DOHH2 (cell line): ENCODE measurements around the gene CPLANE2.

Source experiments
- H3F3A ChIP-seq: fragments of 200-600 bp; sonication (generic), shearing (Covaris generic); 2 replicates; pipeline ENCODE4 v1.6.0; 2016; ENCODE audit warnings: antibody characterized with exemption, mild to moderate bottlenecking; ENCODE audit not compliant: control insufficient read depth, insufficient read depth
- H3K27ac ChIP-seq: fragments of 200-600 bp; sonication (generic); 2 replicates; pipeline ENCODE4 v1.5.1; 2014; ENCODE audit warnings: low read depth, mild to moderate bottlenecking, low read length, moderate library complexity
- H3K27me3 ChIP-seq: fragments of 200-600 bp; sonication (generic); 2 replicates; pipeline ENCODE4 v1.6.1; 2014; ENCODE audit warnings: mild to moderate bottlenecking, low read length, mixed read lengths; ENCODE audit not compliant: control insufficient read depth
- H3K36me3 ChIP-seq: fragments of 200-600 bp; sonication (generic); 2 replicates; pipeline ENCODE4 v1.6.1; 2014; ENCODE audit warnings: mild to moderate bottlenecking, low read length, moderate library complexity, mixed read lengths; ENCODE audit not compliant: control insufficient read depth
- H3K4me1 ChIP-seq: fragments of 200-600 bp; sonication (generic); 2 replicates; pipeline ENCODE4 v1.6.1; 2014; ENCODE audit warnings: mild to moderate bottlenecking, low read length, mixed read lengths; ENCODE audit not compliant: control insufficient read depth
- H3K4me2 ChIP-seq: fragments of 200-600 bp; sonication (generic); 2 replicates; pipeline ENCODE4 v1.6.0; 2014; ENCODE audit warnings: mild to moderate bottlenecking, low read length, moderate library complexity
- H3K4me3 ChIP-seq: fragments of 200-600 bp; sonication (generic); 2 replicates; pipeline ENCODE4 v1.5.1; 2014; ENCODE audit warnings: mild to moderate bottlenecking, low read length, mixed read lengths
- H3K79me2 ChIP-seq: fragments of 200-600 bp; sonication (generic); 2 replicates; pipeline ENCODE4 v1.6.1; 2014; ENCODE audit warnings: mild to moderate bottlenecking, low read length, mixed read lengths; ENCODE audit not compliant: control insufficient read depth
- H3K9me2 ChIP-seq: fragments of 200-600 bp; sonication (generic); replicated peaks from 2 replicates; pipeline ENCODE4 v1.6.1; 2014; ENCODE audit warnings: mild to moderate bottlenecking, low read length, mixed read lengths; ENCODE audit not compliant: control insufficient read depth
- H3K9me3 ChIP-seq: fragments of 200-600 bp; sonication (generic); 2 replicates; pipeline ENCODE4 v1.6.1; 2014; ENCODE audit warnings: antibody characterized with exemption, low read length, mixed read lengths; ENCODE audit not compliant: control insufficient read depth, insufficient read depth
- H4K20me1 ChIP-seq: fragments of 200-600 bp; sonication (generic); 2 replicates; pipeline ENCODE4 v1.6.0; 2014; ENCODE audit warnings: low read depth, mild to moderate bottlenecking, antibody characterized with exemption, low read length, moderate library complexity; ENCODE audit not compliant: control insufficient read depth, insufficient read depth
- CTCF ChIP-seq: fragments of 200-600 bp; sonication (generic); IDR thresholded peaks from one replicate; pipeline ENCODE4 v1.5.1; 2014; ENCODE audit warnings: antibody characterized with exemption, mild to moderate bottlenecking, low read depth, low read length; ENCODE audit not compliant: poor library complexity, severe bottlenecking
- EZH2phosphoT487 ChIP-seq: fragments of 200-600 bp; sonication (generic); IDR thresholded peaks from 2 replicates; pipeline ENCODE4 v1.6.1; 2017; ENCODE audit warnings: borderline replicate concordance, mild to moderate bottlenecking, antibody characterized with exemption, low read length, moderate library complexity, mixed read lengths

Gene CPLANE2

GRCh38 chr1:16249596-16250241 is 12.7 kb upstream of the CPLANE2 start:
- Histone ChIP-seq H3K27me3 (no peaks in the 10 kb centered on the region), H3K4me2 (no peak overlapping the region), H3K9me3 (no peaks in the 10 kb centered on the region), H3K4me3 (no peak overlapping the region), H3K36me3 (peaks cover 59% of the 10 kb centered on the region), H3K9me2 (no peaks in the 10 kb centered on the region), H3K27ac (no peak overlapping the region), H3K4me1 (peaks cover 16% of the 10 kb centered on the region), H3F3A (peaks cover 8% of the 10 kb centered on the region; the same call in 1 of the 2 replicates), H4K20me1 (no peaks in the 10 kb centered on the region), H3K79me2 (no peaks in the 10 kb centered on the region)
- TF ChIP-seq EZH2phosphoT487: no peak
- no peak for TF ChIP-seq CTCF

GRCh38 chr1:16248603-16249516 is 11.9 kb upstream of the CPLANE2 start:
- H3K4me2 ChIP-seq: peak overlapping the region; percentile 10; the same call in 1 of the 2 replicates
- H3K4me1 ChIP-seq: peaks cover 18% of the 10 kb centered on the region
- TF ChIP-seq CTCF (no peak), EZH2phosphoT487 (no peak)

GRCh38 chr1:16248007-16248436 is 11.0 kb upstream of the CPLANE2 start:
- H3K9me3 ChIP-seq: no peaks in the 10 kb centered on the region
- peaks cover 8% of the 10 kb centered on the region; the same call in 1 of the 2 replicates for H3F3A ChIP-seq
- no peaks in the 10 kb centered on the region for H3K27me3 ChIP-seq
- H4K20me1 ChIP-seq: no peaks in the 10 kb centered on the region
- H3K4me3 ChIP-seq: no peak overlapping the region
- H3K4me2 ChIP-seq: no peak overlapping the region
- no peaks in the 10 kb centered on the region for H3K9me2 ChIP-seq
- no peak for TF ChIP-seq EZH2phosphoT487
- no peak for TF ChIP-seq CTCF
- H3K4me1 ChIP-seq: peaks cover 18% of the 10 kb centered on the region
- H3K27ac ChIP-seq: no peak overlapping the region
- H3K79me2 ChIP-seq: no peaks in the 10 kb centered on the region
- peaks cover 42% of the 10 kb centered on the region for H3K36me3 ChIP-seq

More at GRCh38 chr1:16248603-16249516, 11.9 kb upstream of the CPLANE2 start:
- Histone ChIP-seq H3K79me2 (no peaks in the 10 kb centered on the region), H3K27me3 (no peaks in the 10 kb centered on the region), H3K36me3 (peaks cover 51% of the 10 kb centered on the region), H4K20me1 (no peaks in the 10 kb centered on the region), H3K27ac (no peak overlapping the region), H3K9me2 (no peaks in the 10 kb centered on the region), H3F3A (peaks cover 8% of the 10 kb centered on the region; the same call in 1 of the 2 replicates), H3K9me3 (no peaks in the 10 kb centered on the region), H3K4me3 (no peak overlapping the region)
